SK-N-SH treated with all-trans-retinoic acid at 6 μM for 48 hours (cell line): ENCODE results near the gene NUP210L.

Experiments
- ATAC-seq: fragments of 200-7000 bp; cut with Tn5 transposase; 3 replicates; pipeline ENCODE4 v1.9.1; 2020; ENCODE audit warnings: mild to moderate bottlenecking, moderate library complexity
- ARNTL ChIP-seq: fragments of 450-650 bp; formaldehyde crosslinking; IDR thresholded peaks from 2 replicates; pipeline ENCODE4 v1.5.0; 2020; ENCODE audit warnings: low read depth, mild to moderate bottlenecking, moderate library complexity, borderline replicate concordance
- CSDC2 ChIP-seq: fragments of 250-450 bp; sonication (Bioruptor Pico); IDR thresholded peaks from 2 replicates; pipeline ENCODE4 v1.5.0; 2020; ENCODE audit warnings: mild to moderate bottlenecking, moderate library complexity
- CSRNP3 ChIP-seq: fragments of 250-450 bp; sonication (Bioruptor Pico); IDR thresholded peaks from 2 replicates; pipeline ENCODE4 v1.5.1; 2021; ENCODE audit warnings: mild to moderate bottlenecking, moderate library complexity
- ESRRG ChIP-seq: fragments of 250-450 bp; sonication (Bioruptor Pico); IDR thresholded peaks from 2 replicates; pipeline ENCODE4 v1.6.1; 2021; ENCODE audit warnings: mild to moderate bottlenecking
- GLIS3 ChIP-seq: fragments of 250-450 bp; sonication (Bioruptor Pico); IDR thresholded peaks from 2 replicates; pipeline ENCODE4 v1.5.0; 2020; ENCODE audit warnings: mild to moderate bottlenecking, moderate library complexity
- ISL1 ChIP-seq: fragments of 250-450 bp; sonication (Bioruptor Pico); IDR thresholded peaks from 2 replicates; pipeline ENCODE4 v2.1.2; 2022; ENCODE audit warnings: mild to moderate bottlenecking, moderate library complexity
- PPARA ChIP-seq: fragments of 250-450 bp; sonication (Bioruptor Pico); IDR thresholded peaks from 2 replicates; pipeline ENCODE4 v1.5.0; 2020; ENCODE audit warnings: mild to moderate bottlenecking, borderline replicate concordance
- RARB ChIP-seq: fragments of 250-450 bp; sonication (Bioruptor Pico); IDR thresholded peaks from 2 replicates; pipeline ENCODE4 v1.8.0; 2021; ENCODE audit warnings: mild to moderate bottlenecking, moderate library complexity
- TCF4 ChIP-seq: fragments of 250-450 bp; sonication (Bioruptor Pico); IDR thresholded peaks from 2 replicates; pipeline ENCODE4 v1.8.0; 2021; ENCODE audit warnings: mild to moderate bottlenecking, moderate library complexity, borderline replicate concordance
- TOX ChIP-seq: fragments of 250-450 bp; sonication (Bioruptor Pico); IDR thresholded peaks from 2 replicates; pipeline ENCODE4 v1.8.0; 2021; ENCODE audit warnings: mild to moderate bottlenecking, moderate library complexity, borderline replicate concordance
- TSHZ2 ChIP-seq: fragments of 250-450 bp; sonication (Bioruptor Pico); IDR thresholded peaks from 2 replicates; pipeline ENCODE4 v1.5.0; 2020; ENCODE audit warnings: mild to moderate bottlenecking, moderate library complexity
- ZNF565 ChIP-seq: fragments of 450-650 bp; formaldehyde crosslinking; conservative IDR thresholded peaks from 2 replicates; pipeline ENCODE4 v1.5.0; 2020; ENCODE audit warnings: low read depth, mild to moderate bottlenecking, moderate library complexity
- ZNF70 ChIP-seq: fragments of 450-650 bp; formaldehyde crosslinking; IDR thresholded peaks from 2 replicates; pipeline ENCODE4 v1.5.0; 2020; ENCODE audit warnings: mild to moderate bottlenecking, moderate library complexity
- TF ChIP-seq, protein P1 (sequence below): fragments of 250-450 bp; sonication (Bioruptor Pico); IDR thresholded peaks from 2 replicates; pipeline ENCODE4 v1.8.0; 2020; ENCODE audit warnings: mild to moderate bottlenecking, moderate library complexity, borderline replicate concordance
- TF ChIP-seq, protein P2 (sequence below): fragments of 250-450 bp; sonication (Bioruptor Pico); IDR thresholded peaks from 2 replicates; pipeline ENCODE4 v1.8.0; 2021; ENCODE audit warnings: low read depth, mild to moderate bottlenecking, moderate library complexity, borderline replicate concordance

Gene NUP210L

GRCh38 chr1:154190550-154190949 is 35.7 kb upstream of the NUP210L start:
- ATAC-seq = peak; percentile 29
- no peak for TF ChIP-seq CSDC2 (CRISPR knock-in tag)
- TF ChIP-seq PPARA (CRISPR knock-in tag) = no peak
- no peak for TF ChIP-seq RARB (CRISPR knock-in tag)
- TF ChIP-seq ZNF70 (CRISPR knock-in tag) = no peak
- TF ChIP-seq TCF4 = no peak
- TF ChIP-seq TOX (CRISPR knock-in tag) = no peak
- TF ChIP-seq, protein P1, sequence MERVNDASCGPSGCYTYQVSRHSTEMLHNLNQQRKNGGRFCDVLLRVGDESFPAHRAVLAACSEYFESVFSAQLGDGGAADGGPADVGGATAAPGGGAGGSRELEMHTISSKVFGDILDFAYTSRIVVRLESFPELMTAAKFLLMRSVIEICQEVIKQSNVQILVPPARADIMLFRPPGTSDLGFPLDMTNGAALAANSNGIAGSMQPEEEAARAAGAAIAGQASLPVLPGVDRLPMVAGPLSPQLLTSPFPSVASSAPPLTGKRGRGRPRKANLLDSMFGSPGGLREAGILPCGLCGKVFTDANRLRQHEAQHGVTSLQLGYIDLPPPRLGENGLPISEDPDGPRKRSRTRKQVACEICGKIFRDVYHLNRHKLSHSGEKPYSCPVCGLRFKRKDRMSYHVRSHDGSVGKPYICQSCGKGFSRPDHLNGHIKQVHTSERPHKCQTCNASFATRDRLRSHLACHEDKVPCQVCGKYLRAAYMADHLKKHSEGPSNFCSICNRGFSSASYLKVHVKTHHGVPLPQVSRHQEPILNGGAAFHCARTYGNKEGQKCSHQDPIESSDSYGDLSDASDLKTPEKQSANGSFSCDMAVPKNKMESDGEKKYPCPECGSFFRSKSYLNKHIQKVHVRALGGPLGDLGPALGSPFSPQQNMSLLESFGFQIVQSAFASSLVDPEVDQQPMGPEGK = no peak
- no peak for TF ChIP-seq GLIS3
- no peak for TF ChIP-seq ESRRG (CRISPR knock-in tag)
- TF ChIP-seq CSRNP3 (CRISPR knock-in tag) = no peak

DNA sequence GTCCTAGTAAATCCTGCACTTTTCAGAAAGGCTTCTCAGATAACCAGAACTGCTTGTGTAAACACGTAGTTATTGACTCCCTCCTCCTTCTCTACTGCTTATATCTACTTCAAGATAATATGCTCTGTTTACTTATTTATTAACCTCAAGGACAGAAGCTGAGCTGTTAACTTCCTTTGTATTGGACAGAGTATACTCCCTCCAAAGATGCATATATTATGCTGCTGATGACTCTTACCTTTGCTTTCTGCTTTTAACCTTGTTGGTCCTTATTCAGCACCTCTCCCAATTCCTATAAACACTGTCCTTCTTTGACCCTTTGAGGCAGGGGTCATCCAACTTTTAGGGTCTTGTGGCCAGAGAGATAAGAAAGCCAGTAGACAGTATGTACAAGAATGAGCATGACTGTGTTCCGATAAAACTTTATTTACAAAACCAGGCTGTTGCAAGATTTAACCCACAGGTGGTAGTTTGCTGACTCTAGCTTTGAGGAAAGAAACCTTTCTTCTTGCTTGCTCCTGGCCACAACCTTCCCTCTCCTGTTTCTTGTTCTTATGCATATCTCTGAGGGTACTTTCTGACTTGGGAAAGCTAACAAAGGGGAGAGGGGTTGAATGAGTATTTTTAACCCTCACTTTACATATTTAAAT is 32.1 kb upstream of the NUP210L start:
- ATAC-seq = no peak
- TF ChIP-seq, protein P2, sequence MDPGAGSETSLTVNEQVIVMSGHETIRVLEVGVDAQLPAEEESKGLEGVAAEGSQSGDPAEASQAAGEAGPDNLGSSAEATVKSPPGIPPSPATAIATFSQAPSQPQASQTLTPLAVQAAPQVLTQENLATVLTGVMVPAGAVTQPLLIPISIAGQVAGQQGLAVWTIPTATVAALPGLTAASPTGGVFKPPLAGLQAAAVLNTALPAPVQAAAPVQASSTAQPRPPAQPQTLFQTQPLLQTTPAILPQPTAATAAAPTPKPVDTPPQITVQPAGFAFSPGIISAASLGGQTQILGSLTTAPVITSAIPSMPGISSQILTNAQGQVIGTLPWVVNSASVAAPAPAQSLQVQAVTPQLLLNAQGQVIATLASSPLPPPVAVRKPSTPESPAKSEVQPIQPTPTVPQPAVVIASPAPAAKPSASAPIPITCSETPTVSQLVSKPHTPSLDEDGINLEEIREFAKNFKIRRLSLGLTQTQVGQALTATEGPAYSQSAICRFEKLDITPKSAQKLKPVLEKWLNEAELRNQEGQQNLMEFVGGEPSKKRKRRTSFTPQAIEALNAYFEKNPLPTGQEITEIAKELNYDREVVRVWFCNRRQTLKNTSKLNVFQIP (CRISPR knock-in tag) = no peak
- no peak for TF ChIP-seq ISL1 (CRISPR knock-in tag)
- TF ChIP-seq RARB (CRISPR knock-in tag) = no peak

- no peak for ATAC-seq
- TF ChIP-seq ZNF565 (CRISPR knock-in tag) (no peak), ARNTL (CRISPR knock-in tag) (no peak), ISL1 (CRISPR knock-in tag) (no peak)
- TF ChIP-seq, all 23 proteins: peak for 0
Observed at GRCh38 chr1:154186177-154186576, 31.3 kb upstream of the NUP210L start.

DNA sequence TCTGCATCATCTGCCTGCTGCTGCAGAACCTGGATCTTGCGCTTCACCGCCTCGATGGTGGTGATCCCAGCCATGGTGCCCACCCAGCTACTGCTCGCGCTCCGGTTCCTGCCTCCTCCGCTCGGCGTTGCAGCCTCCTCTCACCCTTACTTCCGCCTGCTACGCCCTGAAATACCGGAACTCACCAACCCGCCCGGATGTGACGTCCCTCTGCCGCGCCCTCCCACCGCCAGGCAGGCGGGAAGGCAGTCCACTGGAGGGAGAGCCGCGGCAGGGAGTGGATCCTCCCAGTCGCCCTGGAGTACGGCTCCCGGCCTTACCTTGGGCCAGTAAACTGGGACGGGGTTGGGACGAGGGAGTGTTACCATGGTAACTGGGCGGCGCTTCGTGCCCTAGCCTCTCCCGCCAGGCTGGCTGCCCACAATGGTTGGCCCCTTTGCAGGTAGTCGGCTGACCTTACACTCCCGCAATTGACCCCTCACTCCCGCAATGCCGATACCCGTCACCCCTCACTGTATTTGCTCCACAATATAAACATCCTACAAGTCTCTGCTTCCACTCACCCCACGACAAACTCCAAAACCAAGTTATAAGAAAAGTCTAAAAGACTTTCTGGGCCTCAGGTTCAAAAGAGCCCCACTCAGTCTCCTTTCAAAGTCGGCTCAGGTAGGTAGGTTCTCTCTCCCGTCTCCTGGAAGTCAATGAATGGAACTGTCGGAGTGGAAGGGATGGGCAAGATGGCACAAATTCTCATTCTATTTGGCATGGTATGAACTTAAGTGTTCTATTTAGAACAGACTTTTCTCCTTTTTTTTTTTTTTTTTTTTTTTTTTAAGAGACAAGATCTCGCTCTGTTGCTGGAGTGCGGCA is 28.4 kb upstream of the NUP210L start:
- TF ChIP-seq TSHZ2 (CRISPR knock-in tag) = no peak
- TF ChIP-seq, protein P2 (CRISPR knock-in tag) = no peak
- peak; percentile 95 for ATAC-seq
